ENCODE data around the gene MANBA. TPM values are rescaled to one million over a fixed set of nuclear protein-coding genes. Genes with fewer than 3 reads are reported as not detected.
"Not testable (repeated sequence)": the region's sequence is repeated elsewhere in the genome, so short reads cannot be mapped to it uniquely, and the experiment has no call there.

The MANBA gene
- total RNA-seq, 1 donor from 2014 or later: 46.7 TPM

- peak; percentile 35 for DNase-seq (ENCODE audit: low spot score)
These were observed 137.1 kb downstream of the MANBA start for GRCh38 chr4:102623622-102624021.

- peak; percentile 84 for DNase-seq (ENCODE audit: low spot score)
These were observed 139.9 kb downstream of the MANBA start for GRCh38 chr4:102620697-102621497.

- not testable (repeated sequence) for DNase-seq (ENCODE audit: low spot score)
These were observed 140.8 kb downstream of the MANBA start for GRCh38 chr4:102619776-102620631.

GRCh38 chr4:102619021-102619420 is 141.7 kb downstream of the MANBA start:
- DNase-seq (ENCODE audit: low spot score): not testable (repeated sequence)

GRCh38 chr4:102616636-102617035 is 144.1 kb downstream of the MANBA start:
- no peak for DNase-seq (ENCODE audit: low spot score)

- no peak for DNase-seq (ENCODE audit: low spot score)
These were observed 146.0 kb downstream of the MANBA start for GRCh38 chr4:102614801-102615200.

GRCh38 chr4:102612824-102613366 is 147.9 kb downstream of the MANBA start:
- peak; percentile 9 for DNase-seq (ENCODE audit: low spot score)

GRCh38 chr4:102612210-102612609 is 148.6 kb downstream of the MANBA start:
- no peak for DNase-seq (ENCODE audit: low spot score)

- no peak for DNase-seq (ENCODE audit: low spot score)
These were observed 150.3 kb downstream of the MANBA start for GRCh38 chr4:102610476-102610875.

- DNase-seq (ENCODE audit: low spot score): no peak
These were observed 150.8 kb downstream of the MANBA start for GRCh38 chr4:102610007-102610406.

- no peak for DNase-seq (ENCODE audit: low spot score)
These were observed 152.6 kb downstream of the MANBA start for GRCh38 chr4:102608190-102608589.

- DNase-seq (ENCODE audit: low spot score): no peak
These were observed 153.8 kb downstream of the MANBA start for GRCh38 chr4:102606846-102607450.

- no peak for DNase-seq (ENCODE audit: low spot score)
These were observed 154.5 kb downstream of the MANBA start for GRCh38 chr4:102606261-102606660.

- DNase-seq (ENCODE audit: low spot score): no peak
These were observed 156.4 kb downstream of the MANBA start for GRCh38 chr4:102604222-102604940.

- DNase-seq (ENCODE audit: low spot score): no peak
These were observed 159.1 kb downstream of the MANBA start for GRCh38 chr4:102601586-102602227.

- DNase-seq (ENCODE audit: low spot score): no peak
These were observed 160.1 kb downstream of the MANBA start for GRCh38 chr4:102600689-102601088.

- DNase-seq (ENCODE audit: low spot score): peak; percentile 27
These were observed 160.9 kb downstream of the MANBA start for GRCh38 chr4:102599886-102600285.

- peak; percentile 56 for DNase-seq (ENCODE audit: low spot score)
These were observed 161.3 kb downstream of the MANBA start for GRCh38 chr4:102599455-102599854.

GRCh38 chr4:102598762-102599374 is 161.9 kb downstream of the MANBA start:
- DNase-seq (ENCODE audit: low spot score): no peak

- peak; percentile 70 for DNase-seq (ENCODE audit: low spot score)
These were observed 162.5 kb downstream of the MANBA start for GRCh38 chr4:102598086-102598761.

Data from umbilical cord (tissue), 2 donors.